ENCODE data around the gene SLC13A4.
"Not testable (repeated sequence)": the region's sequence is repeated elsewhere in the genome, so short reads cannot be mapped to it uniquely, and the experiment has no call there.

Gene SLC13A4

DNA sequence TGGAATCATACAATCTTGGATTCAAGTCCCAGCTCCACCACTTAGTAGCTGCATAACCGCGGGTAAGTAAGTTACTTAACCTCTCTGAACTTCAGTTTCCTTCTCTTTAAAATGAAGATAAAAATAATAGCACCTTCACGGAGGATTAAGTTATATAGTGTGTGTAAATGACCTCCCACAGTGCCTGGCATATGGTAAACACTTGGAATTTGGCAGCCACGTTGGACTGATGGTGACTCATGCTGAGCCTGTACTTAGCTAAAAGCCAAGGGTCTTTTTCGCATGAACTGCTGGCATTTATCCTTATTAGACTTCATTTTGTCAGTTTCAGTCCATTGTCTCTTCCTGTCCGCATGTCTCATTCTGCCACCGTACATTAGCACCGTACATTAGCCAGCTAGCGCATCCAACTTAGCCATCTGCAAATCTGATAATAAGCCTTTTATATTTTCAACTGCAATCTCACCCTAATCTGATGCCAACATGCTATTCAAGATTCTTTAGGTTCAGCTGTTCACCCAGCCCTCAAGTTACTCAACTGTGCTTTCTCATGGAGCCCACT is 11.2 kb downstream of the SLC13A4 start:
- peak; percentile 89 for DNase-seq

DNA sequence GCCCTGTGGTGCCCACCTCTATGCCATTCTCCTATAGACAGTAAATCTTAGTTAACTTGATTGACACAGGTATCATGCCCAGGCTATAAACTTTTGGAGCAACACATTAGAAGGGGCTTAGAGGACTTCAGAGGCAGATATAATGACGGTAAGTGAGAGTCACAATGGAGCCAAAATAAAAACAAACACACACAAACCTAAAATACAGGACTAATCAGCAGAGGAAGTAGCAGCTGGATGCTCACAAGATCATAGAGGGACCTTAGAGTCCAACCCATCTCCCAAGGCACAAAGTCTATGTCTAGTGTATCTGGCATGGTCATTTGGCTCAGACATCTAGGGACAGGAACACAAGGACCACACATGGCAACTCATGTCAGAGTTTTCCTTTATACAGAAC is 12.3 kb downstream of the SLC13A4 start:
- DNase-seq = no peak

DNA sequence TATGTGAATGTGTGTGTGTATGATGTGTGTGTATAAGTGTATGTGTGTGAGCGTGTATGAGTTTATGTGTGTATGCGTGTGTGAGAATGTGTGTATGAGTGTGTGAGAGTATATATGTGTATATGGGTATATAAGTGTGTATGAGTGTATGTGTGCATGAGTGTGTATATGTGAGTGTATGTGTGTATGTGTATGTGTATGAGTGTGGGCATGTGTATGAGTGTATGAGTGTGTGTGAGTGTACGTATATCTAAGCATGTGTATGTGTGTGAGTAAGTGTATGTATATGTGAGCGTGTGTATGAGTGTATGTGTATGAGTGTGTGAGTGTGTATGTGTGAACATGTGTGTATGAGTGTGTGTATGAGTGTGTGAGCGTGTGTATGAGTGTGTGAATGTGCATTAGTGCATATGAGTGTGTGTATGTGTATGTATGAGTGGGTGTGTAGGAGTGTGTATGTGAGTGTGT is 12.9 kb downstream of the SLC13A4 start:
- no peak for DNase-seq

DNA sequence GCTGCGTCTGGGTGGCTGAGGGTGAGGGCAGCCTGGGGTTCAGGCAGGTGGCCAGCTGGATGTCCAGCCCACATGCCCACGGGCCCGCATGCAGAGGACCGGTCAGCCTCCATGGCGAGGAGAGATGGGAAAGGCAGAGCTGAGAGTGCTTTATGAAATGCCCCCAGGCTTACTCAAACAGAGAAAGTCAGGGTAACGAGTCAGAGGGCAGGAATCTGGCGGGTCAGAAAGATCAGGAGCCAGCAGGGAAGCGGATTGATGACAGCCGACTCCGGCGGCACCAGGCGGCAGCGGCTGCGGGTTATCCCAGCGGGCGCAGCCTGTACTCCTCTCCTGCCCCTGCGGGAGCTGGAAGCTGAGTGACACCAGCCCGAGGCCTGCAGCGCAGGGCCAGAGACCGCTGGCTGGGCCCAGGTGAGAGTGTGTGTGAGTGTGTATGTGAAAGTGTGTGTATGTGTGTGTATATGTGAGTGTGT is 13.4 kb downstream of the SLC13A4 start:
- DNase-seq = peak; percentile 68

DNA sequence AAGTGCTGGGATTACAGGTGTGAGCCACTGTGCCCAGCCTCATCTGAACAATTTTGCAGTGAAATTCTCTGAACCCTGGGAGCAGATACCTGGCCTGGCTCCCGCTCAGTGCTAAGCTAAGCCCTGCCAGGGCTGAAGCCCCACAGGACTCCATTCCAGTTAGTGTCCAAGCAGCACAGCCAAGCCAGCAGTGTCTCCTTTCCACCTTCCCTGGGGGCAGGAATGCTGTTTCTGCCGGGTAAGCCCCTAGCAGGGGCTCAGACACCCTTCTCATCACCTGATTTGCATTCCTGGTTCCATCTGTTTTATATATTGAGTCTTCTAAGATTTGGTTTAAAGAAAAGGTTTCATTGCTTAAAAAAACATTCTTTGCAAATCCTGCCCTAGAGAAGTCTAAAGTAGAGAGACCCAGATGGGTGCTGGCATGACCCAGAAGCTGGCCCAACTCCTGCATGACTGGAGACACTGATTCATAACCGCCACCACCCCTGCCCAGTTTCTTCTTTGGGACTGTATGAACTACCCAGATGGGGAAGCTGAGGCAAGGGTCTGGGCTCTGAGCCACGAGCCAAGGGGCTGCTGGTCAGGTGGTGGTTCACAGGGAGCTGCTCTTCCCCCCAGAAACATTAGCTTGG is 14.0 kb downstream of the SLC13A4 start:
- no peak for DNase-seq

DNA sequence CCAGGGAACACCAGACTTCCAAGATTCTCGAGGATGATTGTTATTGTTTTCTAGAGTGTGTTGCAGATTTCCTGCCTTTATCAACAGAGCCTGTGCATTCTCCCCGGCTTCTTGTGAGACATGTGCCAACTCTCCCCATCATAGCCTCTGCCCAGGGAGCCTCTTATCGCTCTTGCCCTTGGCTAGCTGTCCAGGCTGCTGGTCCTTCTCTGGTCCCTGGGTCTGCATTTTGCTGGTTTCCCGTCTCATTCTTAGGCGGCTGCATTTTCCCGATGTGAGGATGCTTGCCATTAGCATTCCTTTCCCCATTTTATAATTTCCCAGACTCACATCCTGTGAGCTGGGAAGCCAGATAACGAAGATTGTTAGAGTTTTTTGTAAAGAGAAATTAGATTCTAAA is 15.2 kb downstream of the SLC13A4 start:
- no peak for DNase-seq

DNA sequence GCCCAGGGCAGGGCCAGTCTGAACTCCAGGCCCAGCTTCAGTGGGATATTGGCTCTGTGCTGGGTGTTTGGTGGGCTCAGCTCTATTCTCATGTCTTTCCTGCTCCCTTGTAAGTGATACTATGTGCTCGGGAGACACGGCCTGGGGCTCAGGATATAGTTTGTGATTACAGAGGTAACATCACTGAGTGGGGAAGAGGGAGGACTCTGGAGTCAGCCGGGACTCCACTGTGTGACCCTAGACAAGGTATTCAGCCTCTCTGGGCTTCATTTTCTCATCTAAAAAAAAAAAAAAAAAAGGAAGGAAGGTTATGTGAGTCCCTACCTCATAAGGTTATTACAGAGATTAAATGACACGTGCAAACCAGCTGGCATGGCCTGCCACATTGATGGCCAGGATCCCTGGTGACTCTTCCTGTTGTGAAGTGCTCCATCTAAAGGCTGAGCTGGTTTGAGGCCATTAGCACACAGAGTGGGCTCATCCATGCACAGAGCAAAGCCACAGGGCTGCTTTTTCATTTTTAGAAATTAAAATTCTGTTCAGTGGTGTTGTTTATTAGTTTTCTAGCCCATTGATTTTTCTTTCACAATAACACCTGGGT is 15.7 kb downstream of the SLC13A4 start:
- no peak for DNase-seq

DNA sequence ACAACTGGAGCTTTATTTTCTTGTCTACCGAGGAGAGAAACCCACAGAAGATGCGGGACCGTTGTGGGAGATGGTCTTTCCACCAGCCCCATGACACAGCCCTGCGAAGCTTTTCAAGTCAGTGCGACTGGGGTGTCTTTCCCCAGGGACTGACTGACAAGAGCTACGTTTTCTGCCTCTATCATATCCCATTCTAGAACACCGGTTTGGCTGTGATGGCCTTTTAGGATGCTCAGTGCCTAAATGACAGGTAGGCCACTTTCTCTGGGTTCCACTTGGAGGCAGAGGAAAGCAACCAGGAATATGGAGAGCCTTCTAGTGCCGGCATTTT is 16.9 kb downstream of the SLC13A4 start:
- DNase-seq = no peak

DNA sequence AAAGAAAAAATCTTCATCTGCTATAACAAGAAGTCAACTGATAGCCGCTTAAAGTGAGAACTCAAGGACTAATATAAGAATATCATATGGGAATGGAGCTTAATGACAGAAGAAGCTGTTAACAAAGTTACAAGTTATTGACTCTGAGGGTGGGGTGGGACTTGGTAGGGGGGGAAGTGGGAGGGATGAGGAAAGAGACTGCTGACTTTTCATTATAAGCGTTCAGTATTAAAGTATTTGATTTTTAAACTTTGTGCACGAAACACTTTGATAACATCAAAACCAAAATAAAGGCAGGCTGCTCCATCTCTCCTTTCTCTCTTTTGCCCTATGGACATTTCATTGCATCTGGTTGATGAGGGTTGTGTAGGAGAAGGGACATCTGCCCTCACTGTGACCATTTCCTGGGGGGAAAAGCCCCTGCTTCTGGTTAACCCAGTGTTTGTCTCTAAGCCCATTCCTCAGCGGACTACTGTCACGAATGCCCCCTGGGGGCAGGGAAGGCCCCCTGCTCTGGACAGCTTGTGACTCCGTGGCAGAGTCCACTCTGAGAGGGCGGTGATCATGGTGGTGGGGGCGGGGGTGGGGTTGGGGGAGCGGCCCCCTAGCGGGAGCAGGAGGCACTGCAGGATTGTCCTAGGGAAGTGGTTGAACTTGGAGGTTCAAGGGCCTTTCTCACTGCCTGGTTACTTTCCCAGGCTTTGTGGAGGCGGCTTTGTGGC is 17.4 kb downstream of the SLC13A4 start:
- DNase-seq = no peak

DNA sequence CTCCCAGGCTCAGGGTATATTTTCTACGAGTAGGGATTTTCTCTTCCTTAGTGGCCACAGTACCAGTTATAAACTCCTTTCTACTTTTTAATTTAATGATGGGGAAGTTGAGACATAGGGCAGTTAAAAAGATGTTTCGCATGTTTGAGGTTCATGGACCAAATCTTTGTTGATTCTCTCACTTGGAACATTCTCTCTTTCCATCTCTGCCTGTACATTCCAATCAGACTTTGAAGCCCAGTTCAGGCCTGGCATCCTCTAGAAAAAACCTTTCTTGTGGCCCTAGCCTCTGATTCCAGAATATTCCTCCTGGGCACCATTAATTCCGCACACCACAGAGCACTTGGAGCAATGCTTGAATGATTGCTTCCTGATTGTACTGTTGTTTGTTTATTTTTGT is 18.5 kb downstream of the SLC13A4 start:
- no peak for DNase-seq

DNA sequence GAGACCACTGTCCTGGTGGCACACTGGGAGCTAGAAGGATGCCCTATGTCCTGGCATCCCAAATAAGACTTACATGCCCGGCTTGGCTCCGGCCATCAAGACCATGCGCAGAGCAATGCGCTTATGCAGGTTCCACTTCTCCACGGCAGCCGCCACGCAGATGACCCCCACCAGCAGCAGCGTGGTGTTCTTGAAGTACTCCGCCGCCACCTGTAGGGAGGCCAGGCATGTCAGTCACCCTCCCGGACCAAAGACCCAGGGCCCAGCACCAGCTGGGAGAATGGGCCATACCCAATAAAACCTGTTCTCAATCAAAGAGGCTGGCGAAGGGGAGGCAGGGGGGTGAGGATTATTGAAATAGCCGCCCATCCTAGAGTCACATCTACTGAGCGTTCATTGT is 19.9 kb downstream of the SLC13A4 start:
- no peak for DNase-seq

DNA sequence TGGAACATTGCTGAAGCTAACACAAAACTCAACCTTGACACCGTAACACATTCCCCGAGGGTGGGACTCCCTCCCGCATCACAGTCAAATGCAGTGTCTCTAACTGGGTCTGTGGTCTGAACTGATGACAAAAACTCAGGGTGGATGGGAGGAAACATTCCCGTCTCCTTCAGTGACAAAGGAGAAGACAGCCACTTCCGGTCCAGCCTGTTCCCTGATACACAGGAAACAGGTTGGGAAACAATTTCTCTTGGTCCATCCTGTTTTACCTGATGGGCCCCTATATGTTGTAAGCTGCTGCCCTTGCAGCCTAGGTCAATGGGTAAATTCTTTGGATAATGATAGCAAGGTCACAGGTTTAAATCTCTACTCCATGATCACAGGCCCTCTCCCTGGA is 20.4 kb downstream of the SLC13A4 start:
- DNase-seq = no peak

DNA sequence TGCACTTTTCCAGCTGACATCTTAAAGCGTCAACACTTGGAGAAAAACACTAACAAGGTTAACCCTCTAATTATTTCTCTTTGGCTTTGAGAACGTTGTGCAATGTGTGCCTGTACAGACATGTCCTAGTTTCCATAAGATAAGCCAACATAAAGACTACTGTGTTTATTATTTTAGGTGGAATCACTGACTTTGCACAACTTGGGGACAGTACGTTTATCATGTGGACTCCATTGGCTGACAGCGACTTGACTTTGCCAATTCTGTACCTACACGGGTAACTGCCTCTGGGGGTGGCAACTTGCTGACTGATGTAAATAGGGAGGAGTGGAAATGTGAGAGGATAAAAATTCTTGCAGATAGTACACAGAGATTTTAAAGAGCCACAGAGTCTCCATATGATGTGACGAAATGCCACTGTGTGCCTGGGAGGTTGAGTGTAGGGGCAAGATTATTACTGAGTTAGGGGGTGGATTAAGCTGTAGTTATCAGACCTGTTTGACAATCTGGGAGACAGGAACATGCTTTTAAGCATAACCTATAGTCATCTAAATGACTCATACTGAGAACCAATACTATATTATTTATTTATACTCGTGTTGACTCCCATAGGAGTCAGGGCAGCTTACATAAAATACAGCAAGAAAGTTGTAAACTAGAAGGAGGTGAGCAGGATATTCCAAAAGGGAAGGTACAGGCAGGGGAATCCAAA is 21.0 kb downstream of the SLC13A4 start:
- DNase-seq = no peak

DNA sequence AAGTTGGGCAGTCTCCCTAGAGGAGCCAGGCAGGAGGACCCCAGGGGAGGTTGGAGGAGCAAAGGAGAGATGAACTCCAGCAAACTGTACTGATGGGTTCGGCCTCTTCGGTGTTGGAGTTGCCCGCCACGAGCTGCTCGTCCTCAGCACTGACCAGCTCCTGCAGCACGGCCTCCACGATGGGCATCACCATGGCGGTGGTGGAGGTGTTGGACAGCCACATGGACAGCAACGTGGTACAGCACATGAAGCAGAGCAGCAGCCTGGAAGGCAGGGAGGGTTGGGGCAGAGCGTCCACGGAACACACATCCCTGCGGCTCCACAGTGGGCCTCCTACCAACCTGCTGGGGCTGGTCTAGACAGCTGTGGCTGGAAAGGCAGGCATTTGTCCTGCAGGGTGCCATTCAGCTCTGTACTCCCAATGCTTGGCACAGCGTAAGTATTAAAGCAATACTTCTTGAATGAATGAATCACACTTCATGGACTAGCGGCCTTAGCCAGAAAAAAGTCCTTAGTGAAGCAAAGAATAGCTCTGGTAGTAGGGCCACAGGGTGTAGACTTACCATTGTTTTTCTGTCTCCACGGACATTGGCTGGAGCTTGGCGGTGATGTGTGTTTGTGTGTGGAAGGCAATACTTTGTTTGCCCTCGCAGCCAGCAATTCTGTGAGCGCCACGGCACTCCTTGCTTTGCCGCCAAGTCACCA is 21.8 kb downstream of the SLC13A4 start:
- no peak for DNase-seq

DNA sequence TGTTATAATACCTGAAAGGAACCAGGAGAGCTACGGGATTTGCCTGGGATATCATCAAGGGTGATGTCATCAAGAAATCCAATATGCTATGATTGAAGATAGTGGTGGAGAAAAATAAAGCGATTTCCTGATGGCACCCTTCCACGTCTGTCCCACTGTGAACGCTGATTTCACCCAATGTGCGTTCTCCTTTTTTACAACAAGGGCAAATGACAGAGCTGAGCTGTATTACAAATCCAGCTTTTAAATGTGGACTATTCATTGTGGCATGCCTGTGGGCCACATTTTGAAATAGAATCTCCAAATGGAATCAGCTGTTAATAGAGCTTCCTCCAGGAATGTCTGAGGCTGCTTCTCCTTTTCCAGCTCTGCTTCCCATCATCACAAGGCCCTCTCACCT is 23.3 kb downstream of the SLC13A4 start:
- peak; percentile 20 for DNase-seq

DNA sequence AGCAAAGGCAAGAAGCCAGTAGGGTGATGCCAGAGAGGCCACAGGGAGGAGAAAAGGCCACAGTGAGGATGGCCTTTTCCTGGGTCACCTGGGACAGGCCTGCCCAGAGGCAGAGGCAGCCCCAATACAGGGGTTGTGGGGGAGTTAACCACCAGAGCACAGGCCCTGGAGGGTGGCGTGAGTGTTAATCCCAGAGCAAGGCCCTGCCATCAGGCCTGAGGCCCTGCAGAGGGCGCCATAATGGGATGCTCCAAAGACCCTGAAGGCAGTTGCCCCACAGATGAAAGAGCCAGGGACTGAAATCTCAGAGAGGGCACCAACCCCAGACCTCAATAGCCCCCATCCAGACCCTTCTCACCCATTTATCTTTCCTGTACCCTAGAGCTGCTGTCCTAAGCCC is 23.9 kb downstream of the SLC13A4 start:
- no peak for DNase-seq

DNA sequence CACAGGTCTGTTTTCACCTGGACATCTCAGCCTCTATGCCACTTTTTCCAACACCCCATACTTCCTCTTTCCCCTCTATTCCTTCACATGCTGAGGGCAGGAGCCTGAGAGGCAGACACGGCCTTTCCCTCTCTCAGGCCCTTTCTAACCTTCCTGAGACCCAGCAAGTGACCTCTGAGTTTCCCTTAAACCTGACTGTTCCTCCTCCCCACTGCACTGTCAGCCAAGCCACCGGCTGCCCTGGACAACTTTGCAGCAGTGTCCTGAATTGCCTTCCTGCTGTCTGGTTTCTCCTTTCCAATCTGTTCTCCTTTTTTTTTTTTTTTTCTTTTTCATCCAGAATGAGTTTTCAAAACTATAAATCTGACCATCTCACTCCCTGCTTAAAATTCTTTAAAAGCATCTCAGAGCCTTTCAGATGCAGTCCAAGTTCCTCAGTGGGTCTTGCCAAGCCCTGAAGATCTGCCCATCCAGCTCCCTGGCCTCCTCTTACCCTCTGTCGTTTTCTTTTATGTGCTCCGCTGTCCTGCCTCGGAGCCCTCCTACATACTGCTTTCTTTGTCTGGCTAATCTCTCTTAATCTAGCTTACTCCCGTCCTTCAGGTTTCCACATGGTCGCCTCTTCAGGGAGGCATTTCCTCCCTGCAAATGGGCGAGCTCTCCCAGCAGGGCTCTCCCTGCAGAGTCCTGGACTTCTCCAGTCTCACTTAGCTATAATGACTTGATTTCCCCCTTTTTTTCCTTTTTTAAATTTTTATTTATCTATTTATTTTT is 30.5 kb downstream of the SLC13A4 start:
- no peak for DNase-seq

DNA sequence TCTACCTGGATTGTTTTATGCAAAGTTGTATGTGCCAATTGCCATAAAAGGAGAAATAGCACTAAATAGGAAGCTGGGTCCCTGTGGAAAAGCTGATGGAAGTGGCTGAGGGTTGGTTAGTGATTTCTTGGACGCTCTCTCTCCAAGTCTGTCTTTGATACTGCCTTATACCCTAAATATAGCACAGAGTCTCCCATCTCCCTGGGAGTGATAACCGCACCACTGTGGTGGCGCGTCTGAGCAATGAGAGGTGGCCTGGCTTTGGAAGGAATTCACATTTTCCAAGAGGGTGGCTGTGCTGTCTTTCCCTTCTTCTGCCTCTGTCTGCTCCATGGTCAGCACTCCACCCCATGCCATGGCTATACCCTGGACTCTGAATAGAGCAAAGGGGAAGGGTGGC is 34.4 kb downstream of the SLC13A4 start:
- DNase-seq = no peak

DNA sequence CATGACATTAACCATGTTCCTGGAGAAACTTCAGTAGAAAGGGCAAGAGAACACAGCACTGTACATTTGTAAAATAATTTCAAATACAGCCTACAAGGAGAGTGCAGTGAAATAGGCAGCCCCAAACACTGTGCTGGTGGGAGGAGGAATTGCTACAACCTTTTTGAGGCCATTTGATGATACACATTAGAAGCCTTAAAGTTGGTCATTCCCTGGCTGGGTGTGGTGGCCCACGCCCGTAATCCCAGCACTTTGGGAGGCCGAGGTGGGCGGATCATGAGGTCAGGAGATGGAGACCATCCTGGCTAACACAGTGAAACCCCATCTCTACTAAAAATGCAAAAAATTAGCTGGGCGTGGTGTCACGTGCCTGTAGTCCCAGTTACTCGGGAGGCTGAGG is 35.4 kb downstream of the SLC13A4 start:
- DNase-seq = not testable (repeated sequence)

DNA sequence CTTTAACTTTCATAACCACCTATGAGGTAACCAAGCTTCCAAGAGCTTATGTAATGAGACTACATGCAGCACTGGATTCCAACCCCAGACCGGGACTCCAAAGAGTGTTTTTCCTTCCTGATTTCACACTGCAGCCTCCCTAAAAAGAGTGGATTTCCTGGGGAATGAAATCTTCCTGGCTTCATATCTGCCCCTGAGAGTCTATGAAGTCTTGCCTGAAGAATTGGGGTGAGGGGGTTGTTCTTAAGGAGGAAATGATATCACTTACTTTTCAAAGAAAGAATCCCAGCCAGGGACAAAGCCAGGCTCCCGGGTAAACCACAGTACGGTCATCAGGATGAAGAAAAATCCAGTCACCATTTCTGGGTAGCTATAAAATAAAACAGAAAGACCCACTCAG is 35.9 kb downstream of the SLC13A4 start:
- peak; percentile 61 for DNase-seq

DNA sequence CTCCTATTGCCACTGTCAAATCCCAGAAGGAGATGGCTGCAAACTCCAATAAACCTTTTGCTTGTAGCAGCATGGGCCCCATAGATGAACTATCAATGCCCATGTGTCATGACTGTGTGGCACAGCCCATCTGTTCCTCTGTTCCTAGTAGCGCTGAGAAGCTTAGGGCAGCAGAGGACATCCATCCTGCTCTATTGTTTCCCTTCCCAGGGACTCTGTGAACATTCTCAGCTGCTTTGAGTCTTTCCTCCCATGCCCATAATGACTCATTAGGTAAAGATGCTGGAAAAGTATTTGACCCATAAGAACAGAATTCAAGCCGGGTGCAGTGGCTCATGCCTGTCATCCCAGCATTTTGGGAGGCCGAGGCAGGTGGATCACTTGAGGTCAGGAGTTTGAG is 37.4 kb downstream of the SLC13A4 start:
- DNase-seq = peak; percentile 69

DNA sequence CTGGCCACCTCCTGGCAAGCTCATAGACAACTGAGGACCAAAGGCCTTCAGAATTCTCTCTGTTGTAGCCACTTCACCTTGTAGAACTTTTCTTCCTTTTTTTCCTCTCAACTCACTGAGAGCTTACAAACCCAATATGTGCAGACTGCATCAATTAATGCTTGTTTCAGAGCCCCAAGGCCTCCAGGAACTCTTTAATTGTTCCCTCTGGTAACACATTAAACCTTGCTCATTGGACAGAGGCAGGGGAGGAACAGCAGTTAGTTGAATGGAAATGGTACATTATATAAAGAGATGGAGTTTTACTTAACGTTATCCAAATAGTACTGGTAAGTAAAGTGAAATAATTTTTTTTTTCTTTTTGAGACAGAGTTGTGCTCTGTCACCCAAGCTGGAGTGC is 40.5 kb downstream of the SLC13A4 start:
- no peak for DNase-seq
